K562 (cell line): ENCODE measurements around the gene ENTPD6. TPM values are rescaled to one million over a fixed set of nuclear protein-coding genes. Genes with fewer than 3 reads are reported as not detected.

ENCODE experiments used
- ATAC-seq: fragments of 200-7000 bp; cut with Tn5 transposase; 3 replicates; pipeline ENCODE4 v1.9.1; 2020; ENCODE audit warnings: moderate library complexity
- BruUV-seq: library from RNA; stranded (reverse); fragments of 400-500 nt; replicated peaks from 2 replicates; lab custom pipeline; 2021; lab: Mats Ljungman, UMichigan
- CTCF ChIA-PET: fragments of 300-600 bp; formaldehyde crosslinking; extraction: SDS; loops from one replicate; lab custom pipeline; 2021; ENCODE audit warnings: low intra/inter-chr PET ratio; lab: Yijun Ruan, JAX
- POLR2A ChIA-PET: fragments of 300-600, 350-650 bp; sonication (Branson Sonifier 250); formaldehyde crosslinking; extraction: SDS; loops from one replicate; lab custom pipeline; 2021; ENCODE audit warnings: antibody characterized with exemption, inconsistent platforms; lab: Yijun Ruan, JAX
- DNase-seq, 4 experiments: peaks; one replicate each; pipeline versions ENCODE4 v3.0.0 to v3.0.0-alpha.2; 2011 to 2018; ENCODE audit warnings: low spot score in 3 of 4, mixed read lengths in 3 of 4; ENCODE audit errors: extremely low read depth in 1 of 4
- FAIRE-seq: peaks from 2 replicates; lab custom pipeline; 2011; peaks lifted over from hg19 to GRCh38; lab: Jason Lieb, UNC
- H2AFZ ChIP-seq: 2 replicates; pipeline ENCODE4 v1.6.0; 2011; ENCODE audit warnings: low read depth, low read length, control low read depth, inconsistent platforms
- H3K27ac ChIP-seq: fragments of 200-600 bp; 3 replicates; pipeline ENCODE4 v1.8.0; 2011; ENCODE audit warnings: low read depth, mild to moderate bottlenecking, control low read depth, inconsistent platforms, low read length, moderate library complexity, mixed read lengths; ENCODE audit errors: extremely low read depth
- H3K27me3 ChIP-seq, 2 experiments: fragments of 300-600 bp in 1 of 2; 2 replicates in 1 of 2; 3 replicates in 1 of 2; pipeline versions ENCODE4 v1.6.0 to v1.8.0; 2011; ENCODE audit warnings: inconsistent platforms in 2 of 2, low read length in 2 of 2, mild to moderate bottlenecking in 1 of 2, mixed read lengths in 1 of 2, moderate library complexity in 1 of 2; ENCODE audit not compliant: control insufficient read depth in 2 of 2, insufficient read depth in 2 of 2
- H3K36me3 ChIP-seq: fragments of 300-600 bp; 3 replicates; pipeline ENCODE4 v1.8.0; 2011; ENCODE audit warnings: mild to moderate bottlenecking, low read length, inconsistent platforms; ENCODE audit not compliant: control insufficient read depth, insufficient read depth
- H3K4me1 ChIP-seq, 2 experiments: fragments of 200-600 bp in 1 of 2; replicated peaks in 1 of 2; 2 replicates in 1 of 2; 3 replicates in 1 of 2; pipeline versions ENCODE4 v1.5.1 to v1.8.0; 2011; ENCODE audit warnings: inconsistent platforms in 2 of 2, low read length in 2 of 2, mild to moderate bottlenecking in 1 of 2, mixed read lengths in 1 of 2, moderate library complexity in 1 of 2; ENCODE audit not compliant: control insufficient read depth in 2 of 2, insufficient read depth in 2 of 2
- H3K4me2 ChIP-seq: 2 replicates; pipeline ENCODE4 v1.6.1; 2011; ENCODE audit warnings: low read length, control low read depth, inconsistent platforms, mixed read lengths; ENCODE audit not compliant: insufficient read depth
- H3K4me3 ChIP-seq: fragments of 200-600 bp; sonication (generic), shearing (Covaris generic); 2 replicates; pipeline ENCODE4 v1.5.1; 2016; ENCODE audit warnings: control low read depth, inconsistent platforms
- H3K79me2 ChIP-seq: fragments of 200-600 bp; 3 replicates; pipeline ENCODE4 v1.8.0; 2011; ENCODE audit warnings: low read length, inconsistent platforms; ENCODE audit not compliant: control insufficient read depth, insufficient read depth
- H3K9ac ChIP-seq, 2 experiments: 2 replicates each; pipeline versions ENCODE4 v1.6.0 to v1.6.1; 2011; ENCODE audit warnings: low read depth in 2 of 2, low read length in 2 of 2, control low read depth in 1 of 2, inconsistent platforms in 1 of 2, mild to moderate bottlenecking in 1 of 2, mixed read lengths in 1 of 2; ENCODE audit not compliant: insufficient read depth in 1 of 2
- H3K9me1 ChIP-seq: one replicate; pipeline ENCODE4 v1.6.0; 2011; ENCODE audit warnings: inconsistent platforms, mild to moderate bottlenecking, low read length, moderate library complexity; ENCODE audit not compliant: control insufficient read depth, insufficient read depth
- H3K9me3 ChIP-seq: replicated peaks from 2 replicates; pipeline ENCODE4 v1.5.1; 2011; ENCODE audit warnings: low read depth, low read length, inconsistent platforms; ENCODE audit not compliant: control insufficient read depth, insufficient read depth
- H4K20me1 ChIP-seq: replicated peaks from 2 replicates; pipeline ENCODE4 v1.6.1; 2011; ENCODE audit warnings: low read length, inconsistent platforms, mixed read lengths; ENCODE audit not compliant: control insufficient read depth, insufficient read depth
- ASH1L ChIP-seq: fragments of 450-650 bp; IDR thresholded peaks from 2 replicates; pipeline ENCODE4 v1.6.1; 2018; ENCODE audit warnings: borderline replicate concordance, mild to moderate bottlenecking, low read depth; ENCODE audit not compliant: partially characterized antibody
- E2F3 ChIP-seq: fragments of 250-450 bp; sonication (Bioruptor Pico); IDR thresholded peaks from 2 replicates; pipeline ENCODE4 v1.4.0; 2020; ENCODE audit warnings: mild to moderate bottlenecking
- ETV1 ChIP-seq: fragments of 450-650 bp; conservative IDR thresholded peaks from 2 replicates; pipeline ENCODE4 v1.6.1; 2016; ENCODE audit warnings: missing genetic modification characterization, control low read depth, low read depth, missing compliant biosample characterization
- FOXO4 ChIP-seq: fragments of 450-650 bp; formaldehyde crosslinking; IDR thresholded peaks from 2 replicates; pipeline ENCODE4 v1.4.0; 2020; ENCODE audit warnings: mild to moderate bottlenecking, moderate library complexity
- GTF3C2 ChIP-seq: IDR thresholded peaks from 3 replicates; pipeline ENCODE4 v1.6.1; 2011; ENCODE audit warnings: borderline replicate concordance, mild to moderate bottlenecking, moderate library complexity; ENCODE audit not compliant: insufficient read length; ENCODE audit errors: extremely low read depth
- MAFF ChIP-seq: IDR thresholded peaks from 2 replicates; pipeline ENCODE4 v1.6.1; 2012; ENCODE audit warnings: low read length, improper control_type of control experiment
- MBD1 ChIP-seq: fragments of 250-450 bp; sonication (Bioruptor Pico); IDR thresholded peaks from 2 replicates; pipeline ENCODE4 v1.8.0; 2022; ENCODE audit warnings: inconsistent platforms
- MLX ChIP-seq, 2 experiments: fragments of 450-650 bp in 1 of 2; sonication (generic) in 1 of 2; formaldehyde crosslinking; conservative IDR thresholded peaks; 2 replicates each; pipeline versions ENCODE4 v1.4.0 to v1.8.1; 2020 to 2022; ENCODE audit warnings: mild to moderate bottlenecking in 1 of 2, missing genetic modification reagents in 1 of 2
- NCOR1 ChIP-seq: fragments of 450-650 bp; IDR thresholded peaks from 2 replicates; pipeline ENCODE4 v1.6.1; 2016; ENCODE audit warnings: mild to moderate bottlenecking, moderate library complexity
- RBM25 ChIP-seq: fragments of 200-400 bp; formaldehyde crosslinking; IDR thresholded peaks from 2 replicates; pipeline ENCODE4 v1.6.1; 2018; ENCODE audit warnings: low read length, low read depth, moderate library complexity; ENCODE audit not compliant: severe bottlenecking
- ZC3H11A ChIP-seq: IDR thresholded peaks from 2 replicates; pipeline ENCODE4 v1.6.1; 2012; ENCODE audit warnings: low read depth, low read length, improper control_type of control experiment
- ZFPM2 ChIP-seq: fragments of 250-450 bp; sonication (Bioruptor Pico); IDR thresholded peaks from 2 replicates; pipeline ENCODE4 v1.5.1; 2022; ENCODE audit warnings: mild to moderate bottlenecking
- ZNF586 ChIP-seq: fragments of 450-650 bp; formaldehyde crosslinking; conservative IDR thresholded peaks from 2 replicates; pipeline ENCODE4 v1.4.0; 2020; ENCODE audit warnings: mild to moderate bottlenecking, moderate library complexity
- WGBS: fragments of 100-300 bp; shearing (Covaris generic); methylation state at CpG from one replicate; pipeline ENCODE4 v1.1.6; 2016; ENCODE audit warnings: low coverage, mixed read lengths; ENCODE audit not compliant: insufficient coverage; ENCODE audit errors: missing lambda C conversion rate; 5-methylcytosine and 5-hydroxymethylcytosine counted together
- in situ Hi-C: fragments of 300-500 bp; cut with MboI; formaldehyde crosslinking; loops from 4 replicates; pipeline ENCODE4 v1.15.0; 2018; ENCODE audit warnings: inconsistent platforms, mixed read lengths
- intact Hi-C: fragments of 100-400 bp; cut with micrococcal nuclease; formaldehyde crosslinking; loops from 2 replicates; pipeline ENCODE4 v1.14.2; 2022
- polyA plus RNA-seq, 8 experiments: library from polyadenylated mRNA; depleted of rRNA in 4 of 8; stranded (reverse) in 5 of 8; unstranded in 3 of 8; fragments of >200 nt; fragmentation: Nextera tagmentation in 2 of 8; fragmentation: Illumina TruSeq in 1 of 8; extraction: Ambion mirVana in 2 of 8; extraction: Trizol in 1 of 8; gene quantifications; 2 replicates each; pipeline versions ENCODE4 v1.2.1 to v1.2.3, GENCODE V29; 2011 to 2014; ENCODE audit warnings: inconsistent platforms in 1 of 8, missing spikeins in 1 of 8
- total RNA-seq, 7 experiments: library from RNA; depleted of rRNA in 6 of 7; stranded (reverse); fragments of >200 nt in 6 of 7; fragmentation: Illumina TruSeq in 2 of 7; extraction: Trizol in 2 of 7; gene quantifications; 2 replicates each; pipeline versions ENCODE4 v1.2.1 to v1.2.3, GENCODE V29; 2011 to 2021; ENCODE audit warnings: low replicate concordance in 1 of 7

ENTPD6 gene
- total and polyA plus RNA-seq, 9 of the 15 experiments (the other 6 are each of a cell fraction or from before 2014, with no cell fraction given), result 0.82 to 36.8 (median 22.4) TPM

- no peaks in the 10 kb centered on the region; the same call in 2 of the 3 replicates for H3K79me2 ChIP-seq
- CTCF ChIA-PET, result no interaction called here
- no peak for TF ChIP-seq ZNF586
- no peak for TF ChIP-seq MBD1
- no peak for TF ChIP-seq NCOR1
- TF ChIP-seq GTF3C2, result no peak
- TF ChIP-seq MAFF, result no peak
- TF ChIP-seq ZC3H11A, result no peak
- TF ChIP-seq ZFPM2, result no peak
- no peak for TF ChIP-seq ASH1L
- TF ChIP-seq E2F3 (CRISPR knock-in tag), result no peak
- TF ChIP-seq FOXO4, result no peak
- no peak for TF ChIP-seq RBM25
- no peak for TF ChIP-seq ETV1 (tag)
- no peak for TF ChIP-seq MLX (CRISPR knock-in tag; conservative IDR thresholded peaks at IDR 0.05)
Observed at GRCh38 chr20:25258476-25258805, 62.9 kb downstream of the ENTPD6 start.

More at GRCh38 chr20:25258476-25258805, 62.9 kb downstream of the ENTPD6 start:
- DNase-seq, result no peak
- Histone ChIP-seq H4K20me1 (no peaks in the 10 kb centered on the region), H3K9ac (no peak overlapping the region; a peak in 1 of 4 replicates), H3K4me2 (no peak overlapping the region), H3K27ac (no peak overlapping the region), H3K9me3 (no peaks in the 10 kb centered on the region), H3K9me1 (no peaks in the 10 kb centered on the region), H3K4me1 (peaks cover 2 to 6% of the 10 kb centered on the region in 2 experiments; a peak in 4 of 5 replicates), H3K36me3 (peaks cover 6% of the 10 kb centered on the region; the same call in 1 of the 3 replicates), H3K4me3 (no peak overlapping the region), H3K27me3 (no peaks in the 10 kb centered on the region), H2AFZ (no peak overlapping the region)
- in situ Hi-C loops, result no loop called here
- intact Hi-C loops, result no loop called here
- FAIRE-seq, result no peak
- WGBS, result 98% methylated on average over 7 of the region's 8 CpGs
- BruUV-seq, result no TSS peak
- no peak for ATAC-seq
- POLR2A ChIA-PET, result interaction anchor here (0.8 kb wide), 1 partner anchor 11 kb away, joined by 3 read pairs; the partner anchor contains the start of gene PYGB
